Ovary (tissue), 9 donors: ENCODE results near the gene FKBP10. TPM values are rescaled to one million over a fixed set of nuclear protein-coding genes. Genes with fewer than 3 reads are reported as not detected.

Experiments
- DNase-seq, 5 donors: peaks; one replicate each; pipeline ENCODE4 v3.0.0-alpha.2; 2019 to 2020
- H3K27ac ChIP-seq, 2 donors: fragments of 200-600 bp; one replicate each; pipeline versions ENCODE4 v1.5.1 to v1.8.0; 2019 to 2022
- H3K27me3 ChIP-seq: fragments of 200-600 bp; one replicate; pipeline ENCODE4 v1.8.0; 2022
- H3K36me3 ChIP-seq: fragments of 200-600 bp; sonication (generic); one replicate; pipeline ENCODE4 v1.5.1; 2019
- H3K4me1 ChIP-seq: one replicate; pipeline ENCODE4 v1.8.1; 2013; ENCODE audit warnings: mild to moderate bottlenecking, moderate library complexity; ENCODE audit not compliant: insufficient read depth
- H3K4me3 ChIP-seq: fragments of 200-600 bp; sonication (generic); one replicate; pipeline ENCODE4 v1.5.1; 2017
- H3K9me3 ChIP-seq, 2 donors: fragments of 200-600 bp in 1 of 2; sonication (generic) in 1 of 2; one replicate each; pipeline versions ENCODE4 v1.5.1 to v1.8.1; 2013 to 2019; ENCODE audit warnings: mild to moderate bottlenecking in 1 of 2, moderate library complexity in 1 of 2
- CTCF ChIP-seq, 3 donors: fragments of 450-650 bp in 2 of 3; fragments of 200-600 bp in 1 of 3; IDR thresholded peaks; one replicate each; pipeline versions ENCODE4 v1.5.1 to v1.8.0; 2016 to 2022; ENCODE audit warnings: antibody characterized with exemption in 3 of 3, mild to moderate bottlenecking in 1 of 3
- EP300 ChIP-seq: sonication (generic); formaldehyde crosslinking; IDR thresholded peaks from one replicate; pipeline ENCODE4 v1.6.1; 2017; ENCODE audit warnings: antibody characterized with exemption
- POLR2A ChIP-seq: fragments of 450-650 bp; IDR thresholded peaks from one replicate; pipeline ENCODE4 v1.6.1; 2017; ENCODE audit warnings: antibody characterized with exemption, mild to moderate bottlenecking, moderate library complexity
- WGBS, 3 donors: extraction: QIAGEN DNeasy Blood & Tissue Kit in 1 of 3; methylation state at CpG; one replicate each; pipeline versions ENCODE4 v1.1.5 to v1.1.7; 2013 to 2017; 5-methylcytosine and 5-hydroxymethylcytosine counted together
- intact Hi-C, 4 donors: fragments of 100-400 bp; cut with DNase I; formaldehyde crosslinking; loops; one replicate each; pipeline versions ENCODE4 v1.11.0 to v1.15.1; 2022 to 2023
- polyA plus RNA-seq, 2 donors: library from polyadenylated mRNA; stranded (reverse); fragments of 200-250 nt in 1 of 2; fragments of 350-450 nt in 1 of 2; fragmentation: Illumina TruSeq in 1 of 2; extraction: RNeasy Lipid Tissue Mini Kit (QIAGEN cat#74804) in 1 of 2; gene quantifications; one replicate each; pipeline ENCODE4 v1.2.3, GENCODE V29; 2013 to 2014
- total RNA-seq, 7 donors: library from RNA; depleted of rRNA in 2 of 7; stranded (reverse); fragments of >200 nt in 2 of 7; fragmentation: NEBNext Ultra II Directional in 3 of 7; extraction: Animal tissue kit (Norgen Biotek cat#: 25700) in 3 of 7; gene quantifications; one replicate each; pipeline versions ENCODE4 v1.1.0 to v1.2.4, GENCODE V29; 2016 to 2023
- donor health status: DM: no; HTN: no; CAD: no; lungs with moderate emphysema.
- donor health status: DM: no; HTN: no; CAD: no.
- donor health status: Bipolar disorder and iron deficiency.
- donor health status: DM: yes; HTN: yes; CAD: no.
- donor health status: DM: no; HTN: no; CAD: no.
- donor health status: DM: yes; HTN: yes; CAD: no.

The FKBP10 gene
- total and polyA plus RNA-seq, 9 donors = 37.1 to 106 (median 80.0) TPM

DNA sequence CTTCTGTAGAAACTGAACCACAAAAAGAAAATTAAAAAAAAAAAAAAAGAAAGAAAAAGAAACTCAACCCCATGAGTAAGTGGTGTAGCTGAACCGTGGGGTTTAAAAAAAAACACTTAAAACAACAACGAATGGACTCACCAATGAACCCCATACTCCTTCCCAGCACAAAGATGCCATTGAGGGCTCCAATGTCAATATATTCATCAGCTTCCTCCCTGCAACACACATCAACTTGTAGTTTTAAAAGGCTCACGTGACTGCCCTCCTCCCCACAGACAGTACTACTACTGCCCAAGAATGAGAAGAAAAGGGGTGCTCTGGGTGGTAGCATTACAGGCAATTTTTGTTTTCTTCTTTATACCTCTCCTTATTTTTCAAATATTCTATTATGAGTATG, 55.8 kb downstream of the FKBP10 start:
- H3K27ac ChIP-seq = no peak overlapping the region
- TF ChIP-seq CTCF (IDR thresholded peaks at IDR 0.05) = no peak
- TF ChIP-seq EP300 = no peak
- TF ChIP-seq POLR2A = no peak
- no peaks in the 10 kb centered on the region for H3K27me3 ChIP-seq
- WGBS, 3 donors = 55 to 69% (median 66%) methylated on average over 3 of the region's 3 CpGs
- no peak overlapping the region for H3K4me3 ChIP-seq
- no peak for DNase-seq
- H3K36me3 ChIP-seq = no peaks in the 10 kb centered on the region
- H3K9me3 ChIP-seq = no peaks in the 10 kb centered on the region
- intact Hi-C loops = loop anchor here in 1 of 4 donors (10.0 kb wide), 1 partner anchor 64 kb away; no protein-coding TSS in a partner anchor
- peaks cover under 1% of the 10 kb centered on the region for H3K4me1 ChIP-seq

GRCh38 chr17:41869426-41869825, 56.6 kb downstream of the FKBP10 start:
- 71 to 75% (median 71%) methylated on average over 9 of the region's 9 CpGs for WGBS, 3 donors
- Histone ChIP-seq H3K27ac (no peak overlapping the region), H3K36me3 (no peaks in the 10 kb centered on the region), H3K9me3 (no peaks in the 10 kb centered on the region), H3K4me3 (no peak overlapping the region), H3K4me1 (no peaks in the 10 kb centered on the region), H3K27me3 (no peaks in the 10 kb centered on the region)
- no peak for TF ChIP-seq POLR2A
- no peak for TF ChIP-seq EP300
- no peak for TF ChIP-seq CTCF (IDR thresholded peaks at IDR 0.05)
- no peak for DNase-seq
- intact Hi-C loops = loop anchor here in 1 of 4 donors (10.0 kb wide), 1 partner anchor 65 kb away; no protein-coding TSS in a partner anchor

DNA sequence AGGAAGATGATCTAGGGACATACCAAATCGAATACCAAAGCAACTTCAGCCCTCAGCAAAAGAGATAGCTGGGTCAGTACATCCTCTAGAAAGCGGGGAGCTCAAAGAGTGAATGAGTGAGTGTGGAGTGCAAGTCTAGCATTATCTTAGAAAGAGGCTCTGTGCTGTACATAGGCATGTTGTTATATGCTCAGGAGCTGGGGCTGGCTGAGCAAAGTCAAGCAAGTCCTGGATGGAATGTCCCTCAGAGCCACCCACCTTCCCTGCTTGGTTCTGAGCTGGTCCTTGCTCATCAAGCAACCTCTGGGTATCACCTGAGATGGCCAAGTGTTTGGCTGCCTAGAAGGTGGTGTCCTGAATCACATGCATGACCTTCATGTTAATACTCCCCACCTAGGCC, 57.3 kb downstream of the FKBP10 start:
- H3K27ac ChIP-seq = no peak overlapping the region
- no peaks in the 10 kb centered on the region for H3K4me1 ChIP-seq
- H3K27me3 ChIP-seq = no peaks in the 10 kb centered on the region
- intact Hi-C loops = no loop called here
- no peaks in the 10 kb centered on the region for H3K9me3 ChIP-seq
- no peaks in the 10 kb centered on the region for H3K36me3 ChIP-seq
- DNase-seq = no peak
- TF ChIP-seq POLR2A (no peak), CTCF (IDR thresholded peaks at IDR 0.05) (no peak), EP300 (no peak)
- H3K4me3 ChIP-seq = no peak overlapping the region
- WGBS, 3 donors = 50 to 71% (median 65%) methylated on average over 2 of the region's 2 CpGs

DNA sequence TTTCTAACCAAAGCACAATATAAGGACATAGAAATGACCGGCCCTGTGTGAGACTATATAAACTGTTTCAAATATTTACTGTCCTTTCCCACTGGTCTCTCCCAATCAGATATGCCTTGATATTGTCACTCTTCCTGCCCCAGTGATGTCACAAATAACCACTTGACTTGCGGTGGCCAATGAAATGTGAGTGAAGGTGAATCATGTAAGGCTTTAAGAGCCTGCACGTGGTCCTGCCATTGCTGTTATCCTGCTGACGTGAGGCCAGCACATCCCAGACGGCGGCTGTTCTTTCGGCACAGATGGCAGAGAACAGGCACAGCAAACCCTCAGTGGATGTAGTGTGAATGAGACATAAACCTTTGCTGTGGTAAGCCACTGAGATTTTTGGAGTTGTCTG, 57.8 kb downstream of the FKBP10 start:
- H3K27me3 ChIP-seq = no peaks in the 10 kb centered on the region
- no peaks in the 10 kb centered on the region for H3K36me3 ChIP-seq
- TF ChIP-seq CTCF (IDR thresholded peaks at IDR 0.05) (no peak), POLR2A (no peak), EP300 (no peak)
- no peak for DNase-seq
- 81 to 82% (median 82%) methylated on average over 7 of the region's 7 CpGs for WGBS, 3 donors
- no peaks in the 10 kb centered on the region for H3K9me3 ChIP-seq
- no peak overlapping the region for H3K4me3 ChIP-seq
- intact Hi-C loops = no loop called here
- H3K27ac ChIP-seq = no peak overlapping the region
- H3K4me1 ChIP-seq = no peaks in the 10 kb centered on the region
